HG02623 (cell line): ENCODE measurements around the gene POLR3A.
"Not testable (repeated sequence)": the region's sequence is repeated elsewhere in the genome, so short reads cannot be mapped to it uniquely, and the experiment has no call there.

Experiments
- ATAC-seq: cut with Tn5 transposase; IDR thresholded peaks from one replicate; pipeline ENCODE4 v1.9.1; 2021; ENCODE audit warnings: moderate library complexity; ENCODE audit not compliant: unreplicated experiment

Gene POLR3A

DNA sequence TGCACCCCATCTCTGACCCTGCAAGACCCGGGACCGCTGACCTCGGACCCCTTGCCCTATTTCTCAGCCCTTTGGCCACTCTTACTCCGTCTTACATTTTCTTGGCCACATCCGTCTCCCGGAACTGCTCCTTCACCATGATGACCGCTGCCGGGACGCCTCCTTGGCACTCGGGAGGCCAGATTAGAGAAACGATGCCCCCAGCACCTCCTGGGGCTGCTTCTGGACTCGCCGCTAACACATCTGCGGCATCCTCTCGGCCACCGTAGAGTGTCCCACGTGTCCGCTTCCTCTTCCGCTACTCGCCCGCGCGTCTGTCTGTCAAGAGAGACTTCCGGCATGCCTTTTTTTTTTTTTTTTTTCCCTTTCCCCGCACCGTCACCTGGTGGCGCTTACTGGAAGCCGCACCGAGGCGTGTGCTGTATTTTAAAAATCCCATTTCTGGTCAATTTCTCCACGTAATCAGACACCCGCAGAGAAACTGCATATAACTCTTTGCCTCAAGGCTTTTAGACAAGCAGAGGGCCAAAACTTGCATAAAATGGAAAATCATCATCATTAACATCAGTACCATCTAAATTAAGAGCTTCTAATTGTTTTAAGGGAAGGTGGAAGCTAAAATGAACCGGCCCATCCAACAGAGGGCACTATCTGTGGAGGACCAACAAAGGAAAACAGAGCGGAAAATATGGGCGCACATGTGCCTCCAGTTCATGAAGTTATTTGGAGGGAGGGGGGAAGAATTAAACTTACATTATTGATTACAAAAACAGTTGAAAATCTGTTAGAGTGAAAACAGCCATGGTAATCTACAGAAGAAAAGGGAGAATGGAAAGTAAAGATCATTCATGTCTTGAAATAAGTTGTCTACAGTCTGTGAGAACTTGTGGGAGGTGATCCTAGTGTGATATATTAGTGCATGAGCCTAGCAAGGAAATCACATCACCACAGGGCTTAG is at the start of gene POLR3A:
Gene POLR3A (minus strand): TSS at position 247 of the 958 bp plus-strand sequence. CDS start 108 bp downstream, at position 139.
- peak; percentile 44 for ATAC-seq

DNA sequence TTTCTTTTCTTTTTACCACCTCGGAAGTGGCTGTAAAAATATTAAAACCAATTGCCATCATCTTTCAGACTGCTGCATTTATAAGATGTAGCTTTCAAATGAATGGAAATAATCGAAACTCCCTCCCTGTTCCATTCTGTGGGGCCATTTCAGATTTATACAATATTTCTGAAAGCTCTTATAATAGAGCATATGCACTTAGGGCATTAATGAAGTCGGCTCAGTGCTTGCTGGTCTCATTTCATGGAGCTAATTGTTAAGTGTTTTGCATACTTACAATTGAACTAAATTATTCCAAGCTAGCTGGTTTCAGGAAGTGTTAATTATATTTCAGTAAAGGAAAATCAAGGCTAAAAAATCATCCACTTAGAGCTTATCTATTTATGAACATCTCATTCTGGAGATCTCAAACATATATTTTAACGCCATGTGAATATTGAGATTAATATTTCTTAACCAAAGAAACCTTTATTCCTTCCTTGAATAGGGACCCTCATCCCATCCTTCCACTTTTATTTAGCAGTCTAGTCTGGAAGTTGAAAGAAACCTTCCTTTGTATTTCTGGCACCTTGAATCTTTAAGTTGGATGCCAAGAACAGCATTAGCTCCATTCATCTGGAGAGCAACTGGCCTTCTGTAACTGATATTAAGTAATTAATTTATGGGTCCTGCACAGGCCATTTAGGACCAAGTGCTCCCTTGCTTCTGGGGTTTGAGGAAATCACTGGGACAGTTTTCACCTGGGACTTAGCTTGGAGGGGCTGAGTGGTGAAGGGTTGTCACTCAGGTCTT is 49.4 kb upstream of the POLR3A start:
- ATAC-seq: no peak

DNA sequence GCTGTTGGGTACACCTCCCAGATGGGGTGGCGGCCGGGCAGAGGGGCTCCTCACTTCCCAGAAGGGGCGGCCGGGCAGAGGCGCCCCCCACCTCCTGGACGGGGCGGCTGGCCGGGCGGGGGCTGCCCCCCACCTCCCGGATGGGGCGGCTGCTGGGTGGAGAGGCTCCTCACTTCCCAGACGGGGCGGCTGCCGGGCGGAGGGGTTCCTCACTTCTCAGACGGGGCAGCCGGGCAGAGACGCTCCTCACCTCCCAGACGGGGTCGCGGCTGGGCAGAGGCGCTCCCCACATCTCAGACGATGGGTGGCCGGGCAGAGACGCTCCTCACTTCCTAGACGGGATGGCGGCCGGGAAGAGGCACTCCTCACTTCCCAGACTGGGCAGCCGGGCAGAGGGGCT is 46.5 kb upstream of the POLR3A start:
- not testable (repeated sequence) for ATAC-seq

DNA sequence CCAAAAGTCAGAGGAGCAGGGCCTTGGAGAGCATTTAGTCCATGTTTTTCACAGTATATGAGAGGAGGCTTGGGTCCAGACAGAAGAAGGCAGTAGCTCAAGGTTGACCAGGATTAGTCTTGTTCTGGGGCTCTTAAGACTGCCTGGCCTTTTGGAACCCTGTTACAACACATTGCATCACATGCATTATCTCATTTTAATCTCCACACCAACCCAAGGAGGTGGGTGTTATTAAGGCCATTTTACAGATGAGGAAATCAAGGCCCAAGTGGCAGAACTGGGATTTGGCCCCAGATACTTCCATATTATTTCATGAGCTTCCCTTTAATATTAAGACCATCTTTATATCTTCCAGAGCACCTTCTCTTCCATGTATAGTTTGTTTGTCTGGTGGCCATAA is 43.2 kb upstream of the POLR3A start:
- no peak for ATAC-seq

DNA sequence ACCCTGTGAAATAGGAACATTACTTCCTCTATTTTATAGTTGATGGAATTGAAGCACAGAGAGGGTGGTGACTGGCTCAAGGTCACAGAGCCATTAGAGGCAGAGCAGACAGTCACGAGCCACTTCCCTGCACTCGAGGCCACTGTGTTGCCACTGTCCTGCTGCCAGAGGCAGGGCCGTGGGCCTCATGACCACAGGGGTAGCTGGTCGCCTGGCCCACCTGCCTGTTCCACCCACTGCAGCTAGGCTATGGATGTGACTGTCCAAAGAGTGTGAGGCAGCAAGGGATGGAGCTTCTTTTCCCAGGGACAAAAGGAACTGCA is 42.5 kb upstream of the POLR3A start:
- no peak for ATAC-seq

DNA sequence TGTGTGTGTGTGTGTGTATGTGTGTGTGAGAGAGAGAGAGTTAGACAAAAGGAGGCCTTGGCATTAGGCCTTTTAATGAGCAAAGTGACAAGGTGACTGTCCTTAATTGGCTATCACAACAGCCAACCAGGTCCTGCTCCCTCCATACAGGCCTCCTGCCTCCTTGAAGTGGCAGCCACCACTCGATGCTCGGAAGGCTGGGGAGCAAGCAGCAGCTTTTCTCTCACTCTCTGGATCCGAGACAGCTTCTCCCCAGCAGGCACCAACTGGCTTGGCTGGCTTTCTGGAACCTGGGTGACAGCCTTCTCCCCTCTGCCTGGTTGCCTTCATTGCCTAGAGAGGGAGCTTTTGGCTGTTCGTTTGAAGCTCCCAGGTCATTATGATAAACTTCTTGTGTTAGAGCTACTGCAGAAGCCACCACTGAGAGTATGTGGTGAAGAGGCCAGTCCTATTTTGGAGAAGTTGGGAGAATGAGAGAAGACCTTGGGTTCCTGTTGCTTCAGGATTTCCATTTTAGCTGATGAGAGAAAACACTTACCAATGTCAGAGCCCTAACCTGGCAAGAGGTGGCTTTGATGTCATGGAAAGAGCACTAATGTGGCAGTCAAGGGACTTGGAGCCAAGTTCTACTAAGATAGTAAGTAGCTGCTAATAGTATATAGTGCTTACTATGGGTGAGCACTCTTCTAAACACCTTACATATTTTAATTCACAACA is 42.0 kb upstream of the POLR3A start:
- ATAC-seq: no peak

DNA sequence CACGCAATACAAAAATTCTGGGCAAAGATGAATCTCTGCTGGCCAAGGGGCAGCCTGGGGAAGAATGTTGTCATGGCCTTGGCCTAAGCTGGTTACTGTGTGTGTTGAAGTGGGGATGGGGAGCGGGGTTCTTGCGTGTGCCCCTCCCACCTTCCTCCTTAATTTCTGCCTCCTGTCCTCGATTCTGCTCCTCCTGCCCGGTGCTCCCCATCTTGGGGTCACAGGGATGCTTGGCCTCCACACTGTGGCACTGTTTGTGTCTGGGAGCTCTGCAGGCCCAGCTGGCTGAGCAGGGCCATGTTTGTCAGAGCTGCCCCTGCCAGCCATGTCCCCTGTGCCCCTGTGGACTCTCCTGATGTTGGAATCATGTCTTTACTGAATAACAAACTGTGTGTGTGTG is 41.4 kb upstream of the POLR3A start:
- ATAC-seq: no peak

DNA sequence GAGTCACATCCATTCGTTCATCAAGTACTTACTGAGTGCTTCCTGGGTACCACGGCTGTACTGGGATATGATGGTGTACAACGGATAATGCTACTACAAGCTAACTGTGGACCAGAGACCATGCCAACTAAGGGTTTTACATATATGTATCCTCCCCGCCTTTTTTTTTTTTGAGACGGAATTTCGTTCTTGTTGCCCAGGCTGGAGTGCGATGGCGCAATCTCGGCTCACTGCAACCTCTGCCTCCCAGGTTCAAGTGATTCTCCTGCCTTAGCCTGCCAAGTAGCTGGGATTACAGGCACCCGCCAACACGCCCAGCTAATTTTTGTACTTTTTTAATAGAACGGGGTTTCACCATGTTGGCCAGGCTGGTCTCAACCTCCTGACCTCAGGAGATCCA is 40.7 kb upstream of the POLR3A start:
- ATAC-seq: not testable (repeated sequence)

DNA sequence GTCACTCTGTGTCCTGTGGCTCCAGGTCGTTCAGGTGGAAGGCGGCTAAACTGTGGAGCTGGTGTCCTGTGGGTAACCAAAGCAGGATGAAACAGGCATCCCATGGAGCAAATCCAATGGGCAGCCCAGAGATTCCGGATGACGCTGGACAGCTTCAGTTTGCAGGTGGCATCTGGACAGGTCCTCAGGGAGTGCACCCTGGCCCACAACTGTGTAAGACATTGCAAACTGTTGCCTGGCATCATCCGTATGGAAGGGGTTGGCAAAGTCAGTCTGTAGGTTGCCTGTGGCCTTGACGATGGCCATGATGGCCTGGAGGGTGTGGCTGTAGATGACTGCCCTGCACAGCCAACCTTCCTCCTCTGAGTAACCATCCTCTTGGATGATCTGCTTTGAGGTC is 39.8 kb upstream of the POLR3A start:
- ATAC-seq: no peak

DNA sequence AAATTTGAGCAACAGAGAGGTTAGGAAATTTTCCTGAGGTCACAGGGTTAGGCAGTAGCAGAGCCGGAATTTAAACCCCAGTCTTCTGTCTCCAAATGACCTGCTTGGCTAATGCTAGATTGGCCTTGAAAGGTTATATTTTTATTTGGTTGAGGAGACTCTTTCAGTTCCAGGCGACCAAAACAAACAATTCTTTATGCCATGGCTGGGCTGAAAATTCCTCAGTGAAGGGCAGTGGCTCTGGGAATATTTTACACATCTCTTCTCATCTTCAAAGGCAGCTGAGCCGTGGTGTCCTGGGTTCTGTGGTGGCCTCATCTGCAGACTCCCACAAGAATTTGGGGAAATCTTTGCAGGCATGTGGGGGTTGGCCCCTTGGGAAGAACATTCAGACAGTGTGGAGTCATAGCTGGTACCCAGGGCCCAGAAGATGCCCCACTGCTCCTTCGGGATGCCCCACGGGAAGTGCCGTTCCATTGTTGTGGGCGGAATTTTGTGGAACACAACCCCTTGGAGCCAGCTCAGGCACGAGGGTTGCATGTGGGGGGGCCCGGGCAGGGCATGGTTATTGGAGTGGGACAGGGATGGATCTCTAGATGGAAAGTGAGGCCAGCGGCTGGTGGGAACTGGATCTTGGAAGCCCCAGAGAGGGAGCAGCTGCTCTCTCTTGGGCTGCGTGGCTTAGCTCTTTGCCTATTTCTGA is 37.6 kb upstream of the POLR3A start:
- no peak for ATAC-seq

DNA sequence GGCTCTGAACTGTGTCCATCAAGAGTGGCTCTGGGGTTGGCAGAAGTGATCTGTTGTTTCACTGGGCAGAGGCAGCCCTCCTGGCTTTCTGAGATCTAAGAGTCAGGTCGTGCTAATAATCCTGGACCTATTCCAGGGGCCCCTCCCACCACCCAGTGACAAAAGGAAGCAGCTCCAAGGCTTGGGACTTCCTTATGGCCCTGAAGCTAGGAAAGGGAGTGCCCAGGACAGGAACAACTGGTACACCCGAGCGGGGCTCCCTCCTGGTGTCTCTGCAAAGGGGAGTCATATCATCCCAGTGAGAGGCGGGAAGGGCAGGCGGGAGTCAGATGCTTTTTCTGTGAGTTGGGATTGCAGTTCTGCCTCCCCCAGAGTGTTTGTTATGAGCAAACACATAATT is 36.7 kb upstream of the POLR3A start:
- ATAC-seq: no peak

DNA sequence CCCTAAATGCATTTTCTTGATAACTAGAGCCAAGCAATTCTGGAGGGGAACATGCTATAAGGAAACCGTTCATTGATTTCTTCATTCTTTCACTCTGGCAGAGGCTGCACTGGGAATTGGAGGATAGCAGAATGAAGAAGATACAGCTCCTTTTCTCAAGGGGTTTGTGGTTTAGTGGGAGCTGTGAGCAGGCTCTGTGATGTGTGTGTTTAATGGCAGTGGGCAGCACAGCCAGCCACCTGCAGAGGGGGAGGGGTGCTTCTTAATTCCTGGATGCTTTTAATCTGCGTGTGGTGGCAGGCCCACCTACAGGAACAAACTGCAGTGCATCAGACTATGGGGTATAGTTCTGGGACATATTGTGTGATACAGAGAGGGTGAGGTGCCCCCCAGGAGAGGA is 36.3 kb upstream of the POLR3A start:
- ATAC-seq: no peak

DNA sequence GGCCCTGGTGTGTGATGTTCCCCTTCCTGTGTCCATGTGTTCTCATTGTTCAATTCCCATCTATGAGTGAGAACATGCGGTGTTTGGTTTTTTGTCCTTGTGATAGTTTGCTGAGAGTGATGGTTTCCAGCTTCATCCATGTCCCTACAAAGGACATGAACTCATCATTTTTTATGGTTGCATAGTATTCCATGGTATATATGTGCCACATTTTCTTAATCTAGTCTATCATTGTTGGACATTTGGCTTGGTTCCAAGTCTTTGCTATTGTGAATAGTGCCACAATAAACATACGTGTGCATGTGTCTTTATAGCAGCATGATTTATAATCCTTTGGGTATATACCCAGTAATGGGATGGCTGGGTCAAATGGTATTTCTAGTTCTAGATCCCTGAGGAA is 35.6 kb upstream of the POLR3A start:
- not testable (repeated sequence) for ATAC-seq

DNA sequence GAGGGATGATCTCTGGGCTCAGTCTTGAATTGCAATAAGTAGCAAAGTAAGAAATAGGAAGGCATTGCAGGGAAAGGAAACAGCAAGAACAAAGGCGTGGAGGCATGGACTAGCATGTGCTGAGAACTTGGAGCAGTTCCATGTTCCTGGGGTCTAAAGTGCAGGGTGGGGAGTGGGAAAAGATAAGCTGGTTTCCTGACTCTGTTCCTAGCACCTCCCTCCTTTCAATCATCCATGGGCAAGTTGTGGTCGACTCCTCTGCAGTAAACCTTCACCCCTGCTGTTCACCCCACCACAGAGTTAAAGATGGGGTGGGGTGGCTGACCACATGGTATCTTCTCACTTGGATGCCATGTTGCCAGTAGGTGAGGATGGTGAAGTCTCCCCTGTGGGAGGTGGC is 33.9 kb upstream of the POLR3A start:
- no peak for ATAC-seq

DNA sequence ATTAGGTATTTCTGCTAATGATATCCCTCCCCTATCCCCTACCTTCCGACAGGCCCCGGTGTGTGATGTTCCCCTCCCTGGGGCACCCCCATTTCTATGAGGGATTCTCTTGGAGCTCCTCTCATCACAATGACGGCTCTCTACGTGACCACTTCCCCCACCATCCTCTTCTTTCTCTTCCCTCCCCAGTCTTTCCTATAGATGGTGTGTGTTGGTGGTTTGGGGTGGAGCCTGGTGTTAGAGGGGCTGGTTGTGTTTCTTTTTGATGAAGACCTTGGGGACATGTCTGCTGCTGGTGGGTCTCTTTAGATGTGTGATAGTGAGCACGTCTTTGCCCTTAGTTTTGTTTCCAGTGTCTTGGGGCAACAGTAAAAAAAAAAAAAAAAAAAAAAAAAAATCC is 33.0 kb upstream of the POLR3A start:
- ATAC-seq: no peak

DNA sequence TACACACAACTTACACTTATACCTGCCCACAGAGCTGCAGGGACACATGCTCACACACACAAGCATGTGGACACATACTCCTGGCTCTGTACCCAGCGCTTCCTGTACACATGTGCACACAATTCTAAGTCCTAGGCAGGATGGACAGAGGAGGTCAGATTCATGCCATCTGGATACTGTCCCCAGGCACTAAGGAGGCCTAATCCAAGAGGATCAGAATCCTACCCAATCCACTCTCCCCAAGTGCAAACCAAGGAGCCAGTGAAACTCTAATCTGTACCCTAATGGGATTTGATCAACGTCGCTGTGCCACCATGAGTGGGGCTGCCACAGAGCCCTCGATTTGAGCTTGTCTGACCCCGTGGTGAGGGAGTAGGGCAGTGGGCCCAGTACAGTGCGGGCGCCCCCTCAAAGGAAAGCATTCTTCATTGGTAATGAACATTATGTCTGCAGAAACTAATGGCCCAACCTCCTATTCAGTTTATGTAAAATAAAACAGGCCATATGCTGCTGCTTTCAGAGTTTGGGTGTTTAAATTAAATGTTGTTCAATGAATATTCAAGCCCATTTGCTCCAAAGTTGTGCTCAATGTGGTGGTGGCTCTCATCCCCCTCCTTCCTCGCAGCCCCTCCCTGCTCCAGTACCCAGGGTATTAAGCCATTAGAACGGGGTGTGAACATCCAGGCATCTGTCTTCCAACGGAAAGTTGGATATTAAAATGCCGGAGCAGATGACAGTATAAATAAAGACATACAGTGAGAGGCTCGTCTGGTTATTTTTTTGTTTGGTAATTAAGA is 30.8 kb upstream of the POLR3A start:
- ATAC-seq: no peak

DNA sequence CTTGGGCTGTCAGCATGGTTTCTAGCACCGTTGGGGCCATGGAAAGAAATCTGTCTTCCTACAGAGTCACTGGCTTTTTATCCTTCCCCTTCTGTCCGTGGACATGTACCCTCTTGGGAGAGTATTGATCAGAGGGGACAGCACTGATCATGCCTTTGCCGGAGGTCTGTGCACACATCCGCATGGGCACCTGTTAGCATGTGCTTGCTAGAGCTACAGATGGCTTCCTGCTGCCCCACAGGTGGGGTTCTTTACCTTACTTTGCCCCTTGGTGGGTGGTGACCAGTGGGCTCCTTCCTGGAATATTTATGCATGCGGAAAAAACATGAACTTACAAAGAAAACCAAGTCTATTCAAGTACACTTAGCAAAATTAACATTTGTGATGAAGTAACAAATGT is 29.2 kb upstream of the POLR3A start:
- no peak for ATAC-seq

DNA sequence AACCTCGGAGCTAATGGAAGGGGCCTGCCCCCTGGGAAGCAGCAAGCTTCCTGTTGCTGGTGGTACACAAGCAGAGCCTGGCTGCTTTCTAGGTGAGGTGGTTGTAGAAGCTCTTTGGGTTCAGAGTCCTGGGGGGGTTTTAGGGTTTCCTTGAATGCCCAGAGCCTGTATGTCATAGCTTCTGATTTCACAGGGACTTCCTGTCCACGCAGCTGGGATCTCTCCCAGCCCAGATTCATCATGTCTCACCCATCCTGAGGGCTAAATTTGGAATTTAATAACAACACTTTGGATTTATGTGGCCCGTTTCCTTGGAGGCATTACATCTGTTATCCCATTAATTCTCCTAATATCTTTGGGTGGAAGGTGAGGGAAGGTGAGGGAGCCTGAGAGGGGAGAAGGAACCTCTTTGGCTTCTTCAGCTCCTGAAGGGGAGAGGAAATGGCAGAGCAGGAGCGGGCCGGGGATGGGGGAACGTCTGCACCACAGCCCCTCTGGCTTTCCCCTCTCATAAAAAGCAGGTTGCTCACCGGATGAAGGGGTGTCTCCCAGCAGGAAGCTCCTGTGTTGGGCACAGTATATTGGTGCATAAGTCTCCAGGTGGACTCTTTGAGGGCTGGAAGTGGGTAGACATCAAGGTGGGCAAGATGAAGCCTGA is 24.0 kb upstream of the POLR3A start:
- ATAC-seq: no peak

DNA sequence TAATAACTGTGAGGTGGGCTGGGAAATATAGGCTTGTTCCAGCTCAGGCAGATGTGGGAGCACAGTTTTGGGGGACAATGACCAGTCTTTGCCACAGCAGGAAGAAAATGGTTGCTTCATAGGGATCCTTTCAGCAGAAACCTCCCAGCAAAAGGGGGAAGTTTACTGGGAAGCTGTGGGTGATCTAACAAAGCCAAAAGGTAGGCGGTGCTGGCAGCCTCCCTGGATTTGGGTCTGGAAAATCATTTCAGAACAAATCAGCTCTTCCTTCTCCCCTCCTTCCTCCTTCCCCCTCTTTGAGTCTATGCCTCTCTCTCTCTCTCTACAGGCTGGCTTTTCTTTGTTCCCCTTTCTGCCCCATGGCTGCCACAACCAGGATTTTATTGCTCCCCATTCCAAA is 20.5 kb upstream of the POLR3A start:
- no peak for ATAC-seq
